H9 (cell line): ENCODE data around the gene S1PR2. TPM values are rescaled to one million over a fixed set of nuclear protein-coding genes. Genes with fewer than 3 reads are reported as not detected.

ENCODE experiments used
- DNase-seq: peaks from one replicate; pipeline ENCODE4 v3.0.0-alpha.2; 2017
- H2AFZ ChIP-seq: one replicate; pipeline ENCODE4 v1.6.1; 2013; ENCODE audit warnings: mild to moderate bottlenecking, low read length, control low read depth, moderate library complexity
- H2AK5ac ChIP-seq: 2 replicates; pipeline ENCODE4 v1.6.1; 2013; ENCODE audit warnings: low read length, control low read depth, mixed read lengths; ENCODE audit not compliant: insufficient read length
- H2BK120ac ChIP-seq: one replicate; pipeline ENCODE4 v1.6.1; 2013; ENCODE audit warnings: low read depth, mild to moderate bottlenecking, low read length, control low read depth, inconsistent platforms; ENCODE audit not compliant: poor library complexity, severe bottlenecking
- H2BK12ac ChIP-seq: 2 replicates; pipeline ENCODE4 v1.6.1; 2013; ENCODE audit warnings: low read length, control low read depth, mixed read lengths, low read depth; ENCODE audit not compliant: insufficient read length
- H2BK15ac ChIP-seq: 2 replicates; pipeline ENCODE4 v1.6.1; 2013; ENCODE audit warnings: low read depth, low read length, control low read depth
- H2BK20ac ChIP-seq: one replicate; pipeline ENCODE4 v1.6.1; 2013; ENCODE audit warnings: low read depth, mild to moderate bottlenecking, low read length, control low read depth, inconsistent platforms; ENCODE audit not compliant: poor library complexity, severe bottlenecking
- H2BK5ac ChIP-seq: 2 replicates; pipeline ENCODE4 v1.6.1; 2013; ENCODE audit warnings: low read length, control low read depth, mixed read lengths; ENCODE audit not compliant: insufficient read length
- H3K14ac ChIP-seq: 2 replicates; pipeline ENCODE4 v1.6.1; 2013; ENCODE audit warnings: low read length, control low read depth; ENCODE audit not compliant: insufficient read depth
- H3K18ac ChIP-seq: 2 replicates; pipeline ENCODE4 v1.6.1; 2013; ENCODE audit warnings: low read depth, mild to moderate bottlenecking, mixed read lengths, low read length, control low read depth; ENCODE audit not compliant: insufficient read length
- H3K23ac ChIP-seq: 2 replicates; pipeline ENCODE4 v1.6.1; 2013; ENCODE audit warnings: low read length, control low read depth, mixed read lengths, low read depth; ENCODE audit not compliant: insufficient read length
- H3K23me2 ChIP-seq: 2 replicates; pipeline ENCODE4 v1.6.1; 2013; ENCODE audit warnings: low read depth, mild to moderate bottlenecking, mixed read lengths, low read length, control low read depth; ENCODE audit not compliant: insufficient read length, poor library complexity, severe bottlenecking
- H3K27ac ChIP-seq: 2 replicates; pipeline ENCODE4 v1.5.1; 2013; ENCODE audit warnings: low read length, control low read depth, mixed read lengths, low read depth; ENCODE audit not compliant: insufficient read length
- H3K27me3 ChIP-seq: 2 replicates; pipeline ENCODE4 v1.6.1; 2013; ENCODE audit warnings: low read length, control low read depth, inconsistent platforms; ENCODE audit not compliant: insufficient read depth
- H3K4ac ChIP-seq: 2 replicates; pipeline ENCODE4 v1.6.1; 2013; ENCODE audit warnings: low read depth, mild to moderate bottlenecking, control low read depth, inconsistent platforms, low read length, moderate library complexity
- H3K4me1 ChIP-seq: 2 replicates; pipeline ENCODE4 v1.6.1; 2013; ENCODE audit warnings: low read length, control low read depth, inconsistent platforms; ENCODE audit not compliant: insufficient read depth
- H3K4me2 ChIP-seq: 2 replicates; pipeline ENCODE4 v1.6.1; 2013; ENCODE audit warnings: low read length, control low read depth, mixed read lengths; ENCODE audit not compliant: insufficient read length, insufficient read depth
- H3K56ac ChIP-seq: 2 replicates; pipeline ENCODE4 v1.6.1; 2013; ENCODE audit warnings: low read depth, mild to moderate bottlenecking, mixed read lengths, low read length, control low read depth; ENCODE audit not compliant: insufficient read length
- H3K79me1 ChIP-seq: 2 replicates; pipeline ENCODE4 v1.6.1; 2013; ENCODE audit warnings: low read depth, mild to moderate bottlenecking, moderate library complexity, low read length, control low read depth, inconsistent platforms; ENCODE audit not compliant: insufficient read depth, poor library complexity, severe bottlenecking
- H3K79me2 ChIP-seq: 2 replicates; pipeline ENCODE4 v1.6.1; 2013; ENCODE audit warnings: low read length, control low read depth, inconsistent platforms; ENCODE audit not compliant: insufficient read depth
- H3K9ac ChIP-seq: 2 replicates; pipeline ENCODE4 v1.6.1; 2013; ENCODE audit warnings: low read length, control low read depth, mixed read lengths; ENCODE audit not compliant: insufficient read length; ENCODE audit errors: extremely low read depth
- H3K9me3 ChIP-seq: one replicate; pipeline ENCODE4 v1.6.1; 2013; ENCODE audit warnings: low read depth, low read length, inconsistent platforms; ENCODE audit not compliant: control insufficient read depth
- H3T11ph ChIP-seq: one replicate; pipeline ENCODE4 v1.6.1; 2013; ENCODE audit warnings: mild to moderate bottlenecking, low read length, control low read depth, inconsistent platforms
- H4K20me1 ChIP-seq: one replicate; pipeline ENCODE4 v1.6.1; 2013; ENCODE audit not compliant: control insufficient read depth, insufficient read length, insufficient read depth
- H4K5ac ChIP-seq: 2 replicates; pipeline ENCODE4 v1.6.1; 2013; ENCODE audit warnings: low read depth, mild to moderate bottlenecking, mixed read lengths, low read length, control low read depth; ENCODE audit not compliant: insufficient read length
- H4K8ac ChIP-seq: replicated peaks from 2 replicates; pipeline ENCODE4 v1.6.1; 2013; ENCODE audit warnings: low read length, control low read depth, mixed read lengths, low read depth; ENCODE audit not compliant: insufficient read length
- H4K91ac ChIP-seq: 2 replicates; pipeline ENCODE4 v1.6.1; 2013; ENCODE audit warnings: low read depth, mild to moderate bottlenecking, moderate library complexity, mixed read lengths, low read length, control low read depth; ENCODE audit not compliant: insufficient read length
- H3K27ac Mint-ChIP-seq, 3 experiments: 2 replicates in 2 of 3; 3 replicates in 1 of 3; pipeline ENCODE4 v1.8.0; 2020 to 2021; ENCODE audit warnings: mixed read lengths in 3 of 3, mild to moderate bottlenecking in 1 of 3, moderate library complexity in 1 of 3
- H3K27me3 Mint-ChIP-seq: 2 replicates; pipeline ENCODE4 v1.8.0; 2021; ENCODE audit warnings: low read depth, mild to moderate bottlenecking, moderate library complexity, mixed read lengths
- H3K36me3 Mint-ChIP-seq, 3 experiments: 2 replicates in 2 of 3; 3 replicates in 1 of 3; pipeline ENCODE4 v1.8.0; 2020 to 2021; ENCODE audit warnings: low read depth in 3 of 3, mixed read lengths in 3 of 3; ENCODE audit not compliant: insufficient read depth in 1 of 3
- H3K4me1 Mint-ChIP-seq, 2 experiments: 2 replicates each; pipeline ENCODE4 v1.8.0; 2020; ENCODE audit warnings: mixed read lengths in 2 of 2
- H3K4me3 Mint-ChIP-seq, 2 experiments: 2 replicates in 1 of 2; 3 replicates in 1 of 2; pipeline ENCODE4 v1.8.0; 2020 to 2021; ENCODE audit warnings: mild to moderate bottlenecking in 2 of 2, mixed read lengths in 2 of 2, moderate library complexity in 1 of 2
- H3K9me3 Mint-ChIP-seq, 2 experiments: 2 replicates in 1 of 2; 3 replicates in 1 of 2; pipeline ENCODE4 v1.8.0; 2020; ENCODE audit warnings: mild to moderate bottlenecking in 2 of 2, mixed read lengths in 2 of 2, moderate library complexity in 1 of 2
- CTCF ChIP-seq: fragments of 200-600 bp; sonication (generic); conservative IDR thresholded peaks from 3 replicates; pipeline ENCODE4 v1.8.0; 2021; ENCODE audit warnings: antibody characterized with exemption, mild to moderate bottlenecking
- WGBS: extraction: QIAGEN DNeasy Blood & Tissue Kit; methylation state at CpG from one replicate; pipeline ENCODE4 v1.1.7; 2013; ENCODE audit warnings: missing lambda C conversion rate, low lambda C conversion rate, mixed read lengths; ENCODE audit not compliant: insufficient read length; ENCODE audit errors: extremely low coverage; 5-methylcytosine and 5-hydroxymethylcytosine counted together
- total RNA-seq: library from RNA; stranded (reverse); gene quantifications from 2 replicates; pipeline ENCODE4 v1.2.1, GENCODE V29; 2021

S1PR2 gene
- total RNA-seq, 1 experiment from 2014 or later: 11.5 TPM

- Histone ChIP-seq H2BK5ac (no peak overlapping the region), H3K18ac (no peak overlapping the region), H2AK5ac (no peak overlapping the region), H2BK120ac (no peak overlapping the region), H3K4ac (no peak overlapping the region), H3T11ph (no peak overlapping the region), H3K23me2 (peaks cover 6% of the 10 kb centered on the region), H2BK12ac (no peak overlapping the region), H4K91ac (no peak overlapping the region), H3K23ac (no peak overlapping the region), H3K14ac (no peak overlapping the region), H3K56ac (no peak overlapping the region), H3K9me3 (no peaks in the 10 kb centered on the region), H2BK15ac (no peak overlapping the region), H4K8ac (no peak overlapping the region), H4K20me1 (no peaks in the 10 kb centered on the region), H3K79me1 (no peaks in the 10 kb centered on the region), H3K79me2 (no peaks in the 10 kb centered on the region), H3K27me3 (peaks cover 9% of the 10 kb centered on the region; the same call in 1 of the 2 replicates), H2BK20ac (no peak overlapping the region), H3K4me1 (no peaks in the 10 kb centered on the region), H3K27ac (no peak overlapping the region), H2AFZ (no peak overlapping the region), H4K5ac (no peak overlapping the region), H3K9ac (no peak overlapping the region), H3K4me2 (no peak overlapping the region)
- Mint-ChIP-seq H3K27ac (no peak overlapping the region), H3K36me3 (no peaks in the 10 kb centered on the region; a peak in 1 of 7 replicates), H3K9me3 (no peaks in the 10 kb centered on the region), H3K4me1 (0 out of 4 replicates have a peak, but pooled peaks cover 0 to 6% of the 10 kb centered on the region in 2 experiments), H3K4me3 (no peak overlapping the region; a peak in 1 of 5 replicates), H3K27me3 (peaks cover 53% of the 10 kb centered on the region)
- no peak for DNase-seq
- no CpG with 5 or more reads among the region's 10 CpGs for WGBS
- no peak for TF ChIP-seq CTCF
Observed at GRCh38 chr19:10274589-10274988, 43.5 kb upstream of the S1PR2 start.
